Measurements from ENCODE around the gene ARFGEF2. TPM values are rescaled to one million over a fixed set of nuclear protein-coding genes. Genes with fewer than 3 reads are reported as not detected.

ARFGEF2 gene
- total RNA-seq, 1 donor from 2014 or later: 18.3 TPM

GRCh38 chr20:48898210-48898609 is 23.3 kb upstream of the ARFGEF2 start:
- peak overlapping the region in 1 of 3 donors; percentile 62 for H3K9ac ChIP-seq (ENCODE audit: low read depth in 1 of 3, low read length in 3 of 3)
- peak overlapping the region; percentile 87 for H3K27ac ChIP-seq (ENCODE audit: low read depth, low read length)
- no peaks in the 10 kb centered on the region for H3K9me3 ChIP-seq (ENCODE audit: control insufficient read depth in 3 of 3, low read length in 3 of 3)

GRCh38 chr20:48898896-48899530 is 22.5 kb upstream of the ARFGEF2 start:
- no peak overlapping the region for H3K27ac ChIP-seq (ENCODE audit: low read depth, low read length)
- no peaks in the 10 kb centered on the region for H3K27me3 ChIP-seq (ENCODE audit: control insufficient read depth in 3 of 3, insufficient read depth in 3 of 3, low read length in 3 of 3)
- H3K36me3 ChIP-seq (ENCODE audit: control insufficient read depth in 3 of 3, insufficient read depth in 3 of 3, low read length in 3 of 3): no peaks in the 10 kb centered on the region
- no peak overlapping the region for H3K9ac ChIP-seq (ENCODE audit: low read depth in 1 of 3, low read length in 3 of 3)
- H3K4me3 ChIP-seq (ENCODE audit: low read length in 3 of 3): no peak overlapping the region
- peaks cover 6 to 8% (median 7%) of the 10 kb centered on the region in 3 donors for H3K4me1 ChIP-seq (ENCODE audit: control insufficient read depth in 3 of 3, insufficient read depth in 3 of 3, low read length in 3 of 3)
- H3K9me3 ChIP-seq (ENCODE audit: control insufficient read depth in 3 of 3, low read length in 3 of 3): no peaks in the 10 kb centered on the region

More at GRCh38 chr20:48898210-48898609, 23.3 kb upstream of the ARFGEF2 start:
- no peaks in the 10 kb centered on the region for H3K36me3 ChIP-seq (ENCODE audit: control insufficient read depth in 3 of 3, insufficient read depth in 3 of 3, low read length in 3 of 3)
- H3K27me3 ChIP-seq (ENCODE audit: control insufficient read depth in 3 of 3, insufficient read depth in 3 of 3, low read length in 3 of 3): no peaks in the 10 kb centered on the region
- no peak overlapping the region for H3K4me3 ChIP-seq (ENCODE audit: low read length in 3 of 3)
- peaks cover 6 to 8% (median 7%) of the 10 kb centered on the region in 3 donors for H3K4me1 ChIP-seq (ENCODE audit: control insufficient read depth in 3 of 3, insufficient read depth in 3 of 3, low read length in 3 of 3)

GRCh38 chr20:48899881-48900280 is 21.6 kb upstream of the ARFGEF2 start:
- Histone ChIP-seq H3K9me3 (ENCODE audit: control insufficient read depth in 3 of 3, low read length in 3 of 3) (no peaks in the 10 kb centered on the region), H3K27ac (ENCODE audit: low read depth, low read length) (no peak overlapping the region), H3K27me3 (ENCODE audit: control insufficient read depth in 3 of 3, insufficient read depth in 3 of 3, low read length in 3 of 3) (no peaks in the 10 kb centered on the region), H3K4me1 (ENCODE audit: control insufficient read depth in 3 of 3, insufficient read depth in 3 of 3, low read length in 3 of 3) (peaks cover 10 to 12% (median 10%) of the 10 kb centered on the region in 3 donors), H3K4me3 (ENCODE audit: low read length in 3 of 3) (no peak overlapping the region), H3K36me3 (ENCODE audit: control insufficient read depth in 3 of 3, insufficient read depth in 3 of 3, low read length in 3 of 3) (no peaks in the 10 kb centered on the region), H3K9ac (ENCODE audit: low read depth in 1 of 3, low read length in 3 of 3) (no peak overlapping the region)

GRCh38 chr20:48901326-48901725 is 20.2 kb upstream of the ARFGEF2 start:
- Histone ChIP-seq H3K4me3 (ENCODE audit: low read length in 3 of 3) (no peak overlapping the region), H3K4me1 (ENCODE audit: control insufficient read depth in 3 of 3, insufficient read depth in 3 of 3, low read length in 3 of 3) (peaks cover 10 to 13% (median 12%) of the 10 kb centered on the region in 3 donors), H3K36me3 (ENCODE audit: control insufficient read depth in 3 of 3, insufficient read depth in 3 of 3, low read length in 3 of 3) (no peaks in the 10 kb centered on the region), H3K27me3 (ENCODE audit: control insufficient read depth in 3 of 3, insufficient read depth in 3 of 3, low read length in 3 of 3) (no peaks in the 10 kb centered on the region), H3K9ac (ENCODE audit: low read depth in 1 of 3, low read length in 3 of 3) (no peak overlapping the region), H3K27ac (ENCODE audit: low read depth, low read length) (no peak overlapping the region), H3K9me3 (ENCODE audit: control insufficient read depth in 3 of 3, low read length in 3 of 3) (no peaks in the 10 kb centered on the region)

- no peak overlapping the region for H3K27ac ChIP-seq (ENCODE audit: low read depth, low read length)
- no peak overlapping the region for H3K4me3 ChIP-seq (ENCODE audit: low read length in 3 of 3)
- no peaks in the 10 kb centered on the region for H3K9me3 ChIP-seq (ENCODE audit: control insufficient read depth in 3 of 3, low read length in 3 of 3)
- H3K27me3 ChIP-seq (ENCODE audit: control insufficient read depth in 3 of 3, insufficient read depth in 3 of 3, low read length in 3 of 3): peaks cover 0 to 3% (median 0%) of the 10 kb centered on the region in 3 donors
- H3K36me3 ChIP-seq (ENCODE audit: control insufficient read depth in 3 of 3, insufficient read depth in 3 of 3, low read length in 3 of 3): no peaks in the 10 kb centered on the region
- H3K9ac ChIP-seq (ENCODE audit: low read depth in 1 of 3, low read length in 3 of 3): no peak overlapping the region
- peaks cover 2 to 7% (median 5%) of the 10 kb centered on the region in 3 donors for H3K4me1 ChIP-seq (ENCODE audit: control insufficient read depth in 3 of 3, insufficient read depth in 3 of 3, low read length in 3 of 3)
These were observed 17.8 kb upstream of the ARFGEF2 start for GRCh38 chr20:48903705-48904104.

GRCh38 chr20:48904566-48905296 is 16.8 kb upstream of the ARFGEF2 start:
- H3K9me3 ChIP-seq (ENCODE audit: control insufficient read depth in 3 of 3, low read length in 3 of 3): no peaks in the 10 kb centered on the region
- peaks cover 2 to 7% (median 5%) of the 10 kb centered on the region in 3 donors for H3K4me1 ChIP-seq (ENCODE audit: control insufficient read depth in 3 of 3, insufficient read depth in 3 of 3, low read length in 3 of 3)
- H3K27ac ChIP-seq (ENCODE audit: low read depth, low read length): no peak overlapping the region
- no peaks in the 10 kb centered on the region for H3K36me3 ChIP-seq (ENCODE audit: control insufficient read depth in 3 of 3, insufficient read depth in 3 of 3, low read length in 3 of 3)
- H3K9ac ChIP-seq (ENCODE audit: low read depth in 1 of 3, low read length in 3 of 3): peak overlapping the region in 2 of 3 donors; percentile 17 to 23
- peaks cover 0 to 3% (median 0%) of the 10 kb centered on the region in 3 donors for H3K27me3 ChIP-seq (ENCODE audit: control insufficient read depth in 3 of 3, insufficient read depth in 3 of 3, low read length in 3 of 3)
- no peak overlapping the region for H3K4me3 ChIP-seq (ENCODE audit: low read length in 3 of 3)

- peaks cover 2 to 7% (median 5%) of the 10 kb centered on the region in 3 donors for H3K4me1 ChIP-seq (ENCODE audit: control insufficient read depth in 3 of 3, insufficient read depth in 3 of 3, low read length in 3 of 3)
These were observed 16.2 kb upstream of the ARFGEF2 start for GRCh38 chr20:48905297-48905647.

GRCh38 chr20:48906221-48906877 is 15.2 kb upstream of the ARFGEF2 start:
- H3K9ac ChIP-seq (ENCODE audit: low read depth in 1 of 3, low read length in 3 of 3): no peak overlapping the region
- H3K27ac ChIP-seq (ENCODE audit: low read depth, low read length): no peak overlapping the region
- no peaks in the 10 kb centered on the region for H3K36me3 ChIP-seq (ENCODE audit: control insufficient read depth in 3 of 3, insufficient read depth in 3 of 3, low read length in 3 of 3)
- H3K4me1 ChIP-seq (ENCODE audit: control insufficient read depth in 3 of 3, insufficient read depth in 3 of 3, low read length in 3 of 3): peaks cover 2 to 7% (median 5%) of the 10 kb centered on the region in 3 donors
- no peak overlapping the region for H3K4me3 ChIP-seq (ENCODE audit: low read length in 3 of 3)
- H3K27me3 ChIP-seq (ENCODE audit: control insufficient read depth in 3 of 3, insufficient read depth in 3 of 3, low read length in 3 of 3): peaks cover 0 to 3% (median 0%) of the 10 kb centered on the region in 3 donors
- H3K9me3 ChIP-seq (ENCODE audit: control insufficient read depth in 3 of 3, low read length in 3 of 3): no peaks in the 10 kb centered on the region

More at GRCh38 chr20:48905297-48905647, 16.2 kb upstream of the ARFGEF2 start:
- Histone ChIP-seq H3K9ac (ENCODE audit: low read depth in 1 of 3, low read length in 3 of 3) (peak overlapping the region in 1 of 3 donors; percentile 23), H3K27ac (ENCODE audit: low read depth, low read length) (no peak overlapping the region), H3K27me3 (ENCODE audit: control insufficient read depth in 3 of 3, insufficient read depth in 3 of 3, low read length in 3 of 3) (peaks cover 0 to 3% (median 0%) of the 10 kb centered on the region in 3 donors), H3K9me3 (ENCODE audit: control insufficient read depth in 3 of 3, low read length in 3 of 3) (no peaks in the 10 kb centered on the region), H3K4me3 (ENCODE audit: low read length in 3 of 3) (no peak overlapping the region), H3K36me3 (ENCODE audit: control insufficient read depth in 3 of 3, insufficient read depth in 3 of 3, low read length in 3 of 3) (no peaks in the 10 kb centered on the region)

- no peak overlapping the region for H3K9ac ChIP-seq (ENCODE audit: low read depth in 1 of 3, low read length in 3 of 3)
These were observed 12.7 kb upstream of the ARFGEF2 start for GRCh38 chr20:48908656-48909319.

More at GRCh38 chr20:48908656-48909319, 12.7 kb upstream of the ARFGEF2 start:
- H3K27ac ChIP-seq (ENCODE audit: low read depth, low read length): no peak overlapping the region
- H3K4me3 ChIP-seq (ENCODE audit: low read length in 3 of 3): no peak overlapping the region
- peaks cover 2 to 7% (median 5%) of the 10 kb centered on the region in 3 donors for H3K4me1 ChIP-seq (ENCODE audit: control insufficient read depth in 3 of 3, insufficient read depth in 3 of 3, low read length in 3 of 3)
- H3K9me3 ChIP-seq (ENCODE audit: control insufficient read depth in 3 of 3, low read length in 3 of 3): no peaks in the 10 kb centered on the region
- peaks cover 0 to 10% (median 0%) of the 10 kb centered on the region in 3 donors for H3K27me3 ChIP-seq (ENCODE audit: control insufficient read depth in 3 of 3, insufficient read depth in 3 of 3, low read length in 3 of 3)
- no peaks in the 10 kb centered on the region for H3K36me3 ChIP-seq (ENCODE audit: control insufficient read depth in 3 of 3, insufficient read depth in 3 of 3, low read length in 3 of 3)
